WTC11 (cell line): Measurements from ENCODE around the gene RAD21L1. TPM values are rescaled to one million over a fixed set of nuclear protein-coding genes. Genes with fewer than 3 reads are reported as not detected.

Experiments used
- ATAC-seq: fragments of 200-7000 bp; cut with Tn5 transposase; 2 replicates; pipeline ENCODE4 v1.10.0; 2021; ENCODE audit warnings: mild to moderate bottlenecking, moderate library complexity
- CTCF ChIA-PET: fragments of 300-600 bp; sonication (Branson Sonifier 250); formaldehyde crosslinking; loops from one replicate; lab custom pipeline; 2021; ENCODE audit warnings: antibody characterized with exemption; lab: Charles Lee
- POLR2A ChIA-PET: fragments of 350-600 bp; sonication (Branson Sonifier 250); formaldehyde crosslinking; loops from one replicate; lab custom pipeline; 2021; ENCODE audit warnings: antibody characterized with exemption; lab: Charles Lee
- DNase-seq: peaks from one replicate; pipeline ENCODE4 v3.0.0; 2021; ENCODE audit warnings: low spot score
- H3K27ac Mint-ChIP-seq: 2 replicates; pipeline ENCODE4 v1.8.0; 2021; ENCODE audit warnings: mixed read lengths
- H3K27me3 Mint-ChIP-seq: 2 replicates; pipeline ENCODE4 v1.8.0; 2021; ENCODE audit warnings: low read depth, mild to moderate bottlenecking, moderate library complexity, mixed read lengths
- H3K36me3 Mint-ChIP-seq: 2 replicates; pipeline ENCODE4 v1.8.0; 2021; ENCODE audit warnings: mixed read lengths
- H3K4me1 Mint-ChIP-seq: 2 replicates; pipeline ENCODE4 v1.8.0; 2022; ENCODE audit warnings: mixed read lengths
- H3K4me3 Mint-ChIP-seq: 2 replicates; pipeline ENCODE4 v1.8.0; 2021; ENCODE audit warnings: mild to moderate bottlenecking, moderate library complexity, mixed read lengths
- H3K9me3 Mint-ChIP-seq: 2 replicates; pipeline ENCODE4 v1.8.0; 2021; ENCODE audit warnings: mixed read lengths
- CBFB ChIP-seq: sonication (generic); formaldehyde crosslinking; IDR thresholded peaks from 2 replicates; pipeline ENCODE4 v1.8.1; 2022; ENCODE audit warnings: mild to moderate bottlenecking, low read depth, missing genetic modification reagents
- ELF4 ChIP-seq: sonication (generic); formaldehyde crosslinking; IDR thresholded peaks from 2 replicates; pipeline ENCODE4 v1.8.1; 2022; ENCODE audit warnings: low read depth, mild to moderate bottlenecking, moderate library complexity, missing genetic modification reagents
- FOXJ3 ChIP-seq: sonication (generic); formaldehyde crosslinking; IDR thresholded peaks from 2 replicates; pipeline ENCODE4 v1.9.0; 2021; ENCODE audit warnings: missing genetic modification reagents, mild to moderate bottlenecking, borderline replicate concordance
- FOXP1 ChIP-seq: sonication (generic); formaldehyde crosslinking; IDR thresholded peaks from 2 replicates; pipeline ENCODE4 v1.8.0; 2022; ENCODE audit warnings: missing genetic modification reagents, mild to moderate bottlenecking, moderate library complexity, borderline replicate concordance
- GABPB1 ChIP-seq: sonication (generic); formaldehyde crosslinking; IDR thresholded peaks from 2 replicates; pipeline ENCODE4 v1.8.1; 2023; ENCODE audit warnings: mild to moderate bottlenecking, missing genetic modification reagents
- HMGA2 ChIP-seq: fragments of 250-450 bp; sonication (Bioruptor Pico); IDR thresholded peaks from 2 replicates; pipeline ENCODE4 v1.4.0; 2021; ENCODE audit warnings: mild to moderate bottlenecking, moderate library complexity
- KAT7 ChIP-seq: sonication (generic); formaldehyde crosslinking; IDR thresholded peaks from 2 replicates; pipeline ENCODE4 v1.8.1; 2023; ENCODE audit warnings: missing genetic modification reagents, mild to moderate bottlenecking, borderline replicate concordance
- NFATC4 ChIP-seq: fragments of 250-450 bp; sonication (Bioruptor Pico); IDR thresholded peaks from 2 replicates; pipeline ENCODE4 v1.9.0; 2021; ENCODE audit warnings: mild to moderate bottlenecking
- NFYB ChIP-seq: sonication (generic); formaldehyde crosslinking; conservative IDR thresholded peaks from 2 replicates; pipeline ENCODE4 v1.8.0; 2022; ENCODE audit warnings: low read depth, missing genetic modification reagents
- NR1H2 ChIP-seq: sonication (generic); formaldehyde crosslinking; IDR thresholded peaks from 2 replicates; pipeline ENCODE4 v1.9.0; 2021; ENCODE audit warnings: mild to moderate bottlenecking, moderate library complexity, missing genetic modification reagents
- SMAD4 ChIP-seq: sonication (generic); formaldehyde crosslinking; IDR thresholded peaks from 2 replicates; pipeline ENCODE4 v1.8.0; 2022; ENCODE audit warnings: mild to moderate bottlenecking, missing genetic modification reagents
- TEAD4 ChIP-seq: sonication (generic); formaldehyde crosslinking; IDR thresholded peaks from 2 replicates; pipeline ENCODE4 v1.8.0; 2022; ENCODE audit warnings: mild to moderate bottlenecking, missing genetic modification reagents
- ZNF232 ChIP-seq: sonication (generic); formaldehyde crosslinking; IDR thresholded peaks from 2 replicates; pipeline ENCODE4 v1.8.0; 2022; ENCODE audit warnings: mild to moderate bottlenecking, missing genetic modification reagents
- ZNF317 ChIP-seq: sonication (generic); formaldehyde crosslinking; IDR thresholded peaks from 2 replicates; pipeline ENCODE4 v1.8.1; 2023; ENCODE audit warnings: low read depth, mild to moderate bottlenecking, moderate library complexity, missing genetic modification reagents, borderline replicate concordance
- ZNF423 ChIP-seq: fragments of 250-450 bp; sonication (Bioruptor Pico); IDR thresholded peaks from 2 replicates; pipeline ENCODE4 v2.1.2; 2022; ENCODE audit warnings: mild to moderate bottlenecking, moderate library complexity
- total RNA-seq: library from RNA; stranded (reverse); gene quantifications from 3 replicates; pipeline ENCODE4 v1.2.3, GENCODE V29; 2021
- TF ChIP-seq, protein P1 (sequence below): fragments of 200-600 bp; IDR thresholded peaks from 2 replicates; pipeline ENCODE4 v1.8.0; 2022; ENCODE audit warnings: antibody characterized with exemption
- TF ChIP-seq, protein P2 (sequence below): sonication (generic); formaldehyde crosslinking; IDR thresholded peaks from 2 replicates; pipeline ENCODE4 v1.8.1; 2022; ENCODE audit warnings: low read depth, missing genetic modification reagents, borderline replicate concordance
- TF ChIP-seq, protein P3 (sequence below): fragments of 250-450 bp; sonication (Bioruptor Pico); IDR thresholded peaks from 2 replicates; pipeline ENCODE4 v1.9.0; 2021; ENCODE audit warnings: moderate library complexity, mild to moderate bottlenecking, inconsistent platforms, borderline replicate concordance

RAD21L1 gene
- total RNA-seq, 1 experiment from 2014 or later, result 0.77 TPM

DNA sequence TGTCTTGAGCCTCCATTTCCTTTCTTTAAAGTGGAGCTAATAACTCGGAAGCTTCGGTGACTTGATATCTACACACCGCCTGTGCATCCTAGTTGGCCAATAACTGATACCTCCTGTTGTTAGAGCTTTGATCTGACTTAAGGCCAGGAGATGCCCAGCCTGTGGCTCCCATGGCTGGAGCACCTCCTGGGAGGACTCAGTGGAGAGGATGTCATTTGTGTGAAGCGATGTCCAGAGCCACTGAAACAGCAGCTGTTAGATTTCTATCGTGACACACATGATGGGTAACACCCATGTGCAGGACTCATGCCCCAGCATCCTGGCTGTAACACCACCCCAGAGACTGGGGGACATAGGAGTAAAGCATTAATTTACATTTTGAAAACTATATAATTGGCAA is 72.3 kb downstream of the RAD21L1 start:
- H3K27ac Mint-ChIP-seq, result no peak overlapping the region
- CTCF ChIA-PET, result interaction anchor here (0.6 kb wide), 1 partner anchor 185 kb away, joined by 5 read pairs; no protein-coding TSS in a partner anchor
- H3K27me3 Mint-ChIP-seq, result peaks cover 3% of the 10 kb centered on the region; the same call in 1 of the 2 replicates
- TF ChIP-seq ZNF423 (CRISPR knock-in tag) (no peak), KAT7 (CRISPR knock-in tag) (no peak), ELF4 (CRISPR knock-in tag) (no peak), NR1H2 (CRISPR knock-in tag) (no peak), FOXJ3 (no peak), SMAD4 (CRISPR knock-in tag) (no peak), TEAD4 (no peak), CBFB (no peak)
- H3K4me1 Mint-ChIP-seq, result peaks cover 8% of the 10 kb centered on the region
- no peaks in the 10 kb centered on the region for H3K9me3 Mint-ChIP-seq
- no peak overlapping the region for H3K4me3 Mint-ChIP-seq
- POLR2A ChIA-PET, result no interaction called here
- DNase-seq (no peak), ATAC-seq (no peak)
- H3K36me3 Mint-ChIP-seq, result no peaks in the 10 kb centered on the region

DNA sequence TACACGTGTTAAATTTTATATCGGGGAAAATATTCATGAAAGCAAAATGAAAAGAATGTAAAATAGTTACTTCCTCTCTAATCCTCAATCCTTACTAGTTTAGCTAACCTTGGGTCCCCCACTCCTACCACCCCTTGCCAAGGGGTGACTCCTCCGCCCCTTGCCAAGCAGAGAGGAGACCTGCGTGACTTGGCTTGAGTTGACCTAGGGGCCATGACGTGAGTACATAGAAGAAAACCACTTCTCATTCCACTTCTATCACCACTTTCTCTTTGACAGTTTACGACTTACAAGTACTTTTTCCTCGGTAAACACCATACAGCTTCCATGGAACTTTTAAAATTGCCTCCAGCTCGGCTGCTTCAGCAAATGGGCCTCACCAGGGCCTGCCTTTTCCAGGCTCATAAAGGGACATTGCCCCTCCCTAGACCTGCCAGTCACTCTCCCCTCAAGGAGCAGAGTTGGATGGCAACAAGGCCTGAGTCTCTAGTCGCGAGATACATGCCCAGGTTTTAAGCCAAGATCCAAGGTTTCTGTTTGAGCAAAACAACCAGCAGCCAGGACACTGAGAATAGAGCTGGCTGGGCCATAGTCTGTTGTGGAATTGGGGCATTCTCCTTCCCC is 73.2 kb downstream of the RAD21L1 start:
- ChIA-PET CTCF (interaction anchor here (0.6 to 1.9 kb wide), 6 partner anchors 10 to 90 kb away, joined by 3 to 7 read pairs (median 4); partner anchors contain the start of gene RAD21L1), POLR2A (no interaction called here)
- no peaks in the 10 kb centered on the region for H3K9me3 Mint-ChIP-seq

DNA sequence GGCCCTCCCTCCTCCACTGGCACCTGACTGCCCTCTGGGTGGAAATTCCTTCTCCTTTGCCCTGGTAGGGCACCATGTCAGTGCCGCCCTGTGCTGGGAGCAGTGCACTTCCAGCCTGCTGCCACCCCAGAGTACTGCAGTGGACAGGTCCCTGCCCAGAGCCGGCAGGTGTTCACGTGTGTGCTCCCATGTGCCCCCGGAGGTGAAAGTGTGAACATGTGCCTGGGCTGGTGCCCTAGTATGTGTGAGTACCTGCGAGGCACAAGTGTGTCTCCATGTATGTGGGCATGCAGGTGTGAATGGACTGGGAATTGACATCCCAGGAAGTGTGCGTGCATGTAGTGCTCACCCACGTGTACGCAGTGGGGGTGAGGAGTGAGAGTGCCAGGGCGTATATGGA is 73.7 kb downstream of the RAD21L1 start:
- H3K36me3 Mint-ChIP-seq, result no peaks in the 10 kb centered on the region
- peaks cover 3% of the 10 kb centered on the region; the same call in 1 of the 2 replicates for H3K27me3 Mint-ChIP-seq
- ChIA-PET CTCF (interaction anchor here (0.7 to 1.9 kb wide), 6 partner anchors 9 to 137 kb away, joined by 3 to 7 read pairs (median 4); partner anchors contain the start of gene RAD21L1), POLR2A (no interaction called here)
- ATAC-seq, result peak; percentile 92
- H3K4me1 Mint-ChIP-seq, result peaks cover 8% of the 10 kb centered on the region
- TF ChIP-seq, protein P1, sequence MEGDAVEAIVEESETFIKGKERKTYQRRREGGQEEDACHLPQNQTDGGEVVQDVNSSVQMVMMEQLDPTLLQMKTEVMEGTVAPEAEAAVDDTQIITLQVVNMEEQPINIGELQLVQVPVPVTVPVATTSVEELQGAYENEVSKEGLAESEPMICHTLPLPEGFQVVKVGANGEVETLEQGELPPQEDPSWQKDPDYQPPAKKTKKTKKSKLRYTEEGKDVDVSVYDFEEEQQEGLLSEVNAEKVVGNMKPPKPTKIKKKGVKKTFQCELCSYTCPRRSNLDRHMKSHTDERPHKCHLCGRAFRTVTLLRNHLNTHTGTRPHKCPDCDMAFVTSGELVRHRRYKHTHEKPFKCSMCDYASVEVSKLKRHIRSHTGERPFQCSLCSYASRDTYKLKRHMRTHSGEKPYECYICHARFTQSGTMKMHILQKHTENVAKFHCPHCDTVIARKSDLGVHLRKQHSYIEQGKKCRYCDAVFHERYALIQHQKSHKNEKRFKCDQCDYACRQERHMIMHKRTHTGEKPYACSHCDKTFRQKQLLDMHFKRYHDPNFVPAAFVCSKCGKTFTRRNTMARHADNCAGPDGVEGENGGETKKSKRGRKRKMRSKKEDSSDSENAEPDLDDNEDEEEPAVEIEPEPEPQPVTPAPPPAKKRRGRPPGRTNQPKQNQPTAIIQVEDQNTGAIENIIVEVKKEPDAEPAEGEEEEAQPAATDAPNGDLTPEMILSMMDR, result peak; percentile 38
- TF ChIP-seq HMGA2 (CRISPR knock-in tag), result no peak
- no peak for TF ChIP-seq NR1H2 (CRISPR knock-in tag)
- TF ChIP-seq NFYB, result no peak
- TF ChIP-seq, protein P2, sequence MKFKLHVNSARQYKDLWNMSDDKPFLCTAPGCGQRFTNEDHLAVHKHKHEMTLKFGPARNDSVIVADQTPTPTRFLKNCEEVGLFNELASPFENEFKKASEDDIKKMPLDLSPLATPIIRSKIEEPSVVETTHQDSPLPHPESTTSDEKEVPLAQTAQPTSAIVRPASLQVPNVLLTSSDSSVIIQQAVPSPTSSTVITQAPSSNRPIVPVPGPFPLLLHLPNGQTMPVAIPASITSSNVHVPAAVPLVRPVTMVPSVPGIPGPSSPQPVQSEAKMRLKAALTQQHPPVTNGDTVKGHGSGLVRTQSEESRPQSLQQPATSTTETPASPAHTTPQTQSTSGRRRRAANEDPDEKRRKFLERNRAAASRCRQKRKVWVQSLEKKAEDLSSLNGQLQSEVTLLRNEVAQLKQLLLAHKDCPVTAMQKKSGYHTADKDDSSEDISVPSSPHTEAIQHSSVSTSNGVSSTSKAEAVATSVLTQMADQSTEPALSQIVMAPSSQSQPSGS (CRISPR knock-in tag), result no peak
- TF ChIP-seq NFATC4 (CRISPR knock-in tag), result no peak
- TF ChIP-seq GABPB1 (CRISPR knock-in tag), result no peak
- no peak for TF ChIP-seq ZNF317 (CRISPR knock-in tag)
- no peak overlapping the region for H3K27ac Mint-ChIP-seq
- DNase-seq, result peak; percentile 79
- no peaks in the 10 kb centered on the region for H3K9me3 Mint-ChIP-seq
- no peak overlapping the region for H3K4me3 Mint-ChIP-seq

More for the DNA sequence above, 73.2 kb downstream of the RAD21L1 start:
- Mint-ChIP-seq H3K4me3 (no peak overlapping the region), H3K36me3 (no peaks in the 10 kb centered on the region), H3K4me1 (peaks cover 8% of the 10 kb centered on the region), H3K27ac (no peak overlapping the region), H3K27me3 (peaks cover 3% of the 10 kb centered on the region; the same call in 1 of the 2 replicates)
- ATAC-seq (no peak), DNase-seq (no peak)
- TF ChIP-seq, protein P3, sequence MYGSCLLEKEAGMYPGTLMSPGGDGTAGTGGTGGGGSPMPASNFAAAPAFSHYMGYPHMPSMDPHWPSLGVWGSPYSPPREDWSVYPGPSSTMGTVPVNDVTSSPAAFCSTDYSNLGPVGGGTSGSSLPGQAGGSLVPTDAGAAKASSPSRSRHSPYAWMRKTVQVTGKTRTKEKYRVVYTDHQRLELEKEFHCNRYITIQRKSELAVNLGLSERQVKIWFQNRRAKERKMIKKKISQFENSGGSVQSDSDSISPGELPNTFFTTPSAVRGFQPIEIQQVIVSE, result no peak
- TF ChIP-seq FOXP1 (no peak), ZNF232 (CRISPR knock-in tag) (no peak)
